Measurements from ENCODE around the gene SPEM1. TPM values are rescaled to one million over a fixed set of nuclear protein-coding genes. Genes with fewer than 3 reads are reported as not detected.

The SPEM1 gene
- total and polyA plus RNA-seq, 2 of the 13 experiments (the other 11 are each of a cell fraction or from before 2014, with no cell fraction given) = not detected

- TF ChIP-seq ZNF574 (CRISPR knock-in tag; IDR thresholded peaks at IDR 0.05) (no peak), FOXP4 (CRISPR knock-in tag; IDR thresholded peaks at IDR 0.05) (peak; percentile 19; the same call in 1 of the 2 replicates), ZNF414 (CRISPR knock-in tag; IDR thresholded peaks at IDR 0.05) (peak; percentile 13; the same call in 1 of the 2 replicates), NCOA1 (CRISPR knock-in tag; IDR thresholded peaks at IDR 0.05) (no peak), REPIN1 (CRISPR knock-in tag; IDR thresholded peaks at IDR 0.05; ENCODE audit: borderline replicate concordance, low read depth) (no peak), CBX5 (CRISPR knock-in tag; IDR thresholded peaks at IDR 0.05; ENCODE audit: borderline replicate concordance) (no peak), TBX3 (IDR thresholded peaks at IDR 0.05; ENCODE audit: borderline replicate concordance) (no peak), GABPB1 (CRISPR knock-in tag; IDR thresholded peaks at IDR 0.05) (peak; percentile 82), RCOR2 (CRISPR knock-in tag; IDR thresholded peaks at IDR 0.05) (no peak), HNF4G (IDR thresholded peaks at IDR 0.05; ENCODE audit: borderline replicate concordance, low read depth, low read length) (no peak), HNF4G (CRISPR knock-in tag; IDR thresholded peaks at IDR 0.05; ENCODE audit: borderline replicate concordance, low read depth) (no peak), FOXK2 (IDR thresholded peaks at IDR 0.05) (no peak), FOSL2 (CRISPR knock-in tag; IDR thresholded peaks at IDR 0.05) (peak; percentile 65), BCL6 (CRISPR knock-in tag; IDR thresholded peaks at IDR 0.05) (peak; percentile 15; the same call in 1 of the 2 replicates), ZFP62 (CRISPR knock-in tag; IDR thresholded peaks at IDR 0.05) (no peak), THRA (CRISPR knock-in tag; IDR thresholded peaks at IDR 0.05; ENCODE audit: borderline replicate concordance) (peak; percentile 73; the same call in 1 of the 2 replicates), MYNN (CRISPR knock-in tag; IDR thresholded peaks at IDR 0.05; ENCODE audit: low read depth) (no peak), NCOA5 (CRISPR knock-in tag; IDR thresholded peaks at IDR 0.05) (no peak), KMT2B (CRISPR knock-in tag; IDR thresholded peaks at IDR 0.05) (no peak), HHEX (CRISPR knock-in tag; IDR thresholded peaks at IDR 0.05) (no peak), ZNF513 (CRISPR knock-in tag; conservative IDR thresholded peaks at IDR 0.05) (no peak), EHMT2 (IDR thresholded peaks at IDR 0.05; ENCODE audit: borderline replicate concordance, low read depth, low read length) (no peak)
Measured at GRCh38 chr17:7444682-7445618, 24.8 kb downstream of the SPEM1 start, which contains the start of gene CHRNB1 (continued).
